Fibroblast of mammary gland (primary cell): Measurements from ENCODE around the gene ELOVL1.

Source experiments
- DNase-seq: peaks from one replicate; pipeline ENCODE4 v3.0.0-alpha.2; 2010; ENCODE audit warnings: low read depth
- H3K4me3 ChIP-seq: 2 replicates; pipeline ENCODE4 v1.5.1; 2011; ENCODE audit warnings: low read depth, mild to moderate bottlenecking, low read length, moderate library complexity; ENCODE audit not compliant: control insufficient read depth
- CTCF ChIP-seq: conservative IDR thresholded peaks from 2 replicates; pipeline ENCODE4 v1.5.1; 2011; ENCODE audit warnings: low read depth, low read length, inconsistent platforms; ENCODE audit not compliant: control insufficient read depth, insufficient read depth

The ELOVL1 gene

GRCh38 chr1:43340559-43340958 lies 27.3 kb downstream of the ELOVL1 start:
- TF ChIP-seq CTCF, result no peak
- DNase-seq, result no peak
- no peak overlapping the region for H3K4me3 ChIP-seq

- no peak for TF ChIP-seq CTCF
- no peak for DNase-seq
- no peak overlapping the region for H3K4me3 ChIP-seq
Observed at GRCh38 chr1:43339584-43340232, 28.1 kb downstream of the ELOVL1 start.

GRCh38 chr1:43338001-43338400 lies 29.8 kb downstream of the ELOVL1 start:
- H3K4me3 ChIP-seq, result no peak overlapping the region
- no peak for TF ChIP-seq CTCF
- DNase-seq, result no peak

DNA sequence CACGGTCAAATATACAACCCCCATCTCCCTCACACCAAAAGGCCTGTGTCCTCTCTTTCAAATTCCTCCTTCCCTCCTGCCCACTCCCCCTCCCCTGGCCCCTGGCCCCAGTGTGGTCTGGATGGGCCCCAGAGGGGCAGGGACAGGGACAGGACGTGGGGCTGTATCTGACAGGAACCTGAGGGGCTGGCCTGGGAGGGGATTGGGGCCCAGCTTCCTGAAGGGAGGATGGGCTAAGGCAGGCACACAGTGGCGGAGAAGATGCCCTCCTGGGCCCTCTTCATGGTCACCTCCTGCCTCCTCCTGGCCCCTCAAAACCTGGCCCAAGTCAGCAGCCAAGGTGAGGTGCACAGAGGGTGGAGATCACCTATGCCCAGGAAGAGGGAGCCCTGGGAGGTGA lies 30.2 kb downstream of the ELOVL1 start, which contains the start of gene MPL:
MPL (plus strand) TSS at position 231 of the 400 bp plus-strand sequence; CDS start at position 262, 31 bp downstream.
- DNase-seq, result no peak
- TF ChIP-seq CTCF, result no peak
- H3K4me3 ChIP-seq, result no peak within 1 kb of the TSS

DNA sequence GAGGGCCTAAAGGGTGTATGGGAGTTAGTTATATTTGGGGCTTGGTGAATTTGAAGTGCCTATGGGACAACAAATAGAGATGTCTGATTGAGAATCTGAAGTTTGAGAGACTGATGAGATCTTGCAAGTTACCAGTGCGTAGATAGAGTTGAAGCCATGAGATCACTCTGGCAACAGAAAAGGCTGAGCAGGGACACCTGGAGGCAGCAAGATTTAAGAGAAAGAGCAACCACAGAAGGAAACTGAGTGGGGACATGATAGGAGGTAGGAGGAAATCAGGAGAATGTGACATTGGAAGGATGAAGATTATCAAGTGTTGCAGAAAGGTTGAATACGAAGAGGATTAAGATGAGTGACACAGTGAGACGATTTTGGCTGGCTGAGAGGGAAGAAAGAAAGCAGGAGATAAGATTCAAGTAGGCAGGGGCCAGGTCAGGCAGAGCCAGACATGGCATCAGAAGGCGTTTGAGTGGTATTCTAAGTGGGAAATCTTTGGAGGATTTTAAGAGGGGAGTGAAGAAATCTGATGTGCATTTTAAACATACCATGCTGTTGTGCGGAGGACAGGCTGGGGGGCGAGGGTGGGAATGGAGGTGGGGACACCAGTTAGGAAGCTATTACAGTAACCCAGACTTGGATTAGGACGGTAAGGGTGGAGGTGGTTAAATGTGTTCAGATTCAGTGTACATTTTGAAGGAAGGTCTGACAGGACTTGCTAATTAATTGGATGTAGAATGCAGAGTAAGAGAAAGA lies 33.2 kb downstream of the ELOVL1 start:
- no peak for TF ChIP-seq CTCF
- H3K4me3 ChIP-seq, result no peak overlapping the region
- no peak for DNase-seq

DNA sequence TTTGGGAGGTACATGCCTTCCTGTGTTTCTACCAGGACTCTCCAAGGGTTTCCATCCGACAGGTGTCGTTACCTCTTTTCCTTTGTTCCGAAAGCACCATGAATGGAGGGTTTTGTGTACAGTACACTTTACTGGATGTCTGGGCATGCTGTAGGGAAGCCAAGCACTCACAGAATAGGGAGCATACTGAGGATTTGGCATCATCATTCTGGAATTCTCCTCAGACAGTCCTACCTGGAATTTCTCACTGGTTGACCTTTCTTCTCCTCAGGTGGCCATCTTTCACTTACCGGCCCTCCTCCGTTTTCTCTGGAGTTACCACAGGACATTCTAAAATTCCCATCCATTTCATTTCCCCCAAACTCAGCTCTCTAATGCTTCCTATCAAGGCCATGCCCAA lies 36.1 kb downstream of the ELOVL1 start:
- no peak for DNase-seq
- no peak overlapping the region for H3K4me3 ChIP-seq
- TF ChIP-seq CTCF, result no peak
